DND-41 (cell line): ENCODE data around the gene PAH.

Experiments used
- CTCF ChIP-seq: IDR thresholded peaks from 2 replicates; pipeline ENCODE4 v1.5.1; 2012; ENCODE audit warnings: borderline replicate concordance, low read length, moderate library complexity, mild to moderate bottlenecking; ENCODE audit not compliant: poor library complexity, severe bottlenecking; ENCODE audit errors: extremely low read depth
- EZH2 ChIP-seq: IDR thresholded peaks from 3 replicates; pipeline ENCODE4 v1.6.1; 2012; ENCODE audit warnings: borderline replicate concordance, low read depth, mild to moderate bottlenecking, moderate library complexity, low read length, inconsistent platforms; ENCODE audit not compliant: severe bottlenecking

GRCh38 chr12:102871014-102871413 lies 46.0 kb downstream of the PAH start:
- TF ChIP-seq CTCF (no peak), EZH2 (no peak)
